Ishikawa (cell line): ENCODE measurements around the gene MRPL37.

Experiments used
- CREB1 ChIP-seq: IDR thresholded peaks from 2 replicates; pipeline ENCODE4 v1.6.1; 2012; ENCODE audit warnings: low read depth
- EP300 ChIP-seq: IDR thresholded peaks from 2 replicates; pipeline ENCODE4 v1.6.1; 2012; ENCODE audit warnings: borderline replicate concordance
- REST ChIP-seq: IDR thresholded peaks from 2 replicates; pipeline ENCODE4 v1.6.1; 2012; ENCODE audit warnings: low read depth, mild to moderate bottlenecking
- TAF1 ChIP-seq: IDR thresholded peaks from 2 replicates; pipeline ENCODE4 v1.6.1; 2012; ENCODE audit warnings: low read depth, mild to moderate bottlenecking
- YY1 ChIP-seq: IDR thresholded peaks from 2 replicates; pipeline ENCODE4 v1.6.1; 2012; ENCODE audit warnings: low read depth
- ZBTB7A ChIP-seq: IDR thresholded peaks from 2 replicates; pipeline ENCODE4 v1.6.1; 2012; ENCODE audit warnings: low read depth
- TF ChIP-seq, protein P1 (sequence below): IDR thresholded peaks from 2 replicates; pipeline ENCODE4 v1.6.1; 2012
- TF ChIP-seq, protein P2 (sequence below): IDR thresholded peaks from 2 replicates; pipeline ENCODE4 v1.6.1; 2012

- TF ChIP-seq CREB1 (no peak), TAF1 (no peak), YY1 (no peak), EP300 (no peak), ZBTB7A (no peak), REST (no peak)
- TF ChIP-seq, protein P1, sequence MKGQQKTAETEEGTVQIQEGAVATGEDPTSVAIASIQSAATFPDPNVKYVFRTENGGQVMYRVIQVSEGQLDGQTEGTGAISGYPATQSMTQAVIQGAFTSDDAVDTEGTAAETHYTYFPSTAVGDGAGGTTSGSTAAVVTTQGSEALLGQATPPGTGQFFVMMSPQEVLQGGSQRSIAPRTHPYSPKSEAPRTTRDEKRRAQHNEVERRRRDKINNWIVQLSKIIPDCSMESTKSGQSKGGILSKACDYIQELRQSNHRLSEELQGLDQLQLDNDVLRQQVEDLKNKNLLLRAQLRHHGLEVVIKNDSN: no peak
- TF ChIP-seq, protein P2, sequence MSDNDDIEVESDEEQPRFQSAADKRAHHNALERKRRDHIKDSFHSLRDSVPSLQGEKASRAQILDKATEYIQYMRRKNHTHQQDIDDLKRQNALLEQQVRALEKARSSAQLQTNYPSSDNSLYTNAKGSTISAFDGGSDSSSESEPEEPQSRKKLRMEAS: no peak
Observed at GRCh38 chr1:54265659-54266058, 65.7 kb downstream of the MRPL37 start.
